GM12891 (cell line): Measurements from ENCODE around the gene CACNA2D2.

Source experiments
- PAX5 ChIP-seq: IDR thresholded peaks from 2 replicates; pipeline ENCODE4 v1.6.1; 2011; ENCODE audit warnings: low read length, moderate library complexity, mild to moderate bottlenecking; ENCODE audit not compliant: insufficient read depth, severe bottlenecking
- POLR2A ChIP-seq: IDR thresholded peaks from 2 replicates; pipeline ENCODE4 v1.6.1; 2011; ENCODE audit warnings: low read depth, low read length, control low read depth
- POLR2AphosphoS5 ChIP-seq: IDR thresholded peaks from 2 replicates; pipeline ENCODE4 v1.6.1; 2011; ENCODE audit warnings: low read depth, low read length, control low read depth
- POU2F2 ChIP-seq: IDR thresholded peaks from 2 replicates; pipeline ENCODE4 v1.6.1; 2011; ENCODE audit warnings: low read depth, mild to moderate bottlenecking, control low read depth, low read length, moderate library complexity
- SPI1 ChIP-seq: IDR thresholded peaks from 2 replicates; pipeline ENCODE4 v1.6.1; 2011; ENCODE audit warnings: low read depth, low read length, control low read depth
- TAF1 ChIP-seq: IDR thresholded peaks from 2 replicates; pipeline ENCODE4 v1.6.1; 2011; ENCODE audit warnings: low read depth, low read length, control low read depth

GRCh38 chr3:50467919-50468318 lies 35.5 kb downstream of the CACNA2D2 start:
- TF ChIP-seq POLR2A: no peak
- no peak for TF ChIP-seq POLR2AphosphoS5
- no peak for TF ChIP-seq POU2F2
- TF ChIP-seq TAF1: no peak
- TF ChIP-seq PAX5: no peak
- no peak for TF ChIP-seq SPI1
